HTR-8/SVneo (cell line): ENCODE data around the gene MAD1L1.
"Not testable (repeated sequence)": the region's sequence is repeated elsewhere in the genome, so short reads cannot be mapped to it uniquely, and the experiment has no call there.

Experiments used
- DNase-seq: peaks from one replicate; pipeline ENCODE4 v3.0.0; 2011; ENCODE audit warnings: low spot score, mixed read lengths; ENCODE audit not compliant: insufficient read length
- FAIRE-seq: peaks from 2 replicates; lab custom pipeline; 2011; peaks lifted over from hg19 to GRCh38; lab: Jason Lieb, UNC

Gene MAD1L1

GRCh38 chr7:1874590-1875391 lies 358.0 kb downstream of the MAD1L1 start:
- DNase-seq, FAIRE-seq: not testable (repeated sequence)

GRCh38 chr7:1873857-1874589 lies 358.7 kb downstream of the MAD1L1 start:
- FAIRE-seq (no peak), DNase-seq (no peak)

GRCh38 chr7:1873421-1873820 lies 359.3 kb downstream of the MAD1L1 start:
- FAIRE-seq (no peak), DNase-seq (no peak)

- FAIRE-seq (no peak), DNase-seq (no peak)
These were observed 359.7 kb downstream of the MAD1L1 start for GRCh38 chr7:1873070-1873405.

- DNase-seq (no peak), FAIRE-seq (peak; percentile 28)
These were observed 360.3 kb downstream of the MAD1L1 start for GRCh38 chr7:1872191-1873069.

GRCh38 chr7:1869452-1870130 lies 363.2 kb downstream of the MAD1L1 start:
- DNase-seq (no peak), FAIRE-seq (peak; percentile 51)

GRCh38 chr7:1868516-1869165 lies 364.1 kb downstream of the MAD1L1 start:
- no peak for FAIRE-seq
- DNase-seq: no peak

GRCh38 chr7:1867370-1868260 lies 365.1 kb downstream of the MAD1L1 start:
- FAIRE-seq: no peak
- DNase-seq: no peak

GRCh38 chr7:1866601-1867000 lies 366.1 kb downstream of the MAD1L1 start:
- DNase-seq: no peak
- FAIRE-seq: no peak

- FAIRE-seq (no peak), DNase-seq (no peak)
These were observed 367.0 kb downstream of the MAD1L1 start for GRCh38 chr7:1865571-1866255.

GRCh38 chr7:1865000-1865555 lies 367.7 kb downstream of the MAD1L1 start:
- FAIRE-seq: peak; percentile 76
- no peak for DNase-seq

- FAIRE-seq: no peak
- no peak for DNase-seq
These were observed 368.4 kb downstream of the MAD1L1 start for GRCh38 chr7:1864161-1864940.

- no peak for DNase-seq
- no peak for FAIRE-seq
These were observed 369.4 kb downstream of the MAD1L1 start for GRCh38 chr7:1863091-1863900.

- FAIRE-seq (no peak), DNase-seq (no peak)
These were observed 370.2 kb downstream of the MAD1L1 start for GRCh38 chr7:1862560-1862959.

GRCh38 chr7:1861799-1862458 lies 370.8 kb downstream of the MAD1L1 start:
- DNase-seq (no peak), FAIRE-seq (no peak)
